VCaP (cell line): ENCODE measurements around the gene SHISA8.

Experiments used
- H3K27ac ChIP-seq: fragments of 450-650 bp; 2 replicates; pipeline ENCODE4 v1.5.1; 2017
- CTCF ChIP-seq: fragments of 450-650 bp; conservative IDR thresholded peaks from 2 replicates; pipeline ENCODE4 v1.5.1; 2017; ENCODE audit warnings: mild to moderate bottlenecking, moderate library complexity

The SHISA8 gene

GRCh38 chr22:41925783-41926460 lies 11.0 kb upstream of the SHISA8 start:
- H3K27ac ChIP-seq, result peak overlapping the region; percentile 10; the same call in 1 of the 2 replicates
- peak; percentile 96 for TF ChIP-seq CTCF

DNA sequence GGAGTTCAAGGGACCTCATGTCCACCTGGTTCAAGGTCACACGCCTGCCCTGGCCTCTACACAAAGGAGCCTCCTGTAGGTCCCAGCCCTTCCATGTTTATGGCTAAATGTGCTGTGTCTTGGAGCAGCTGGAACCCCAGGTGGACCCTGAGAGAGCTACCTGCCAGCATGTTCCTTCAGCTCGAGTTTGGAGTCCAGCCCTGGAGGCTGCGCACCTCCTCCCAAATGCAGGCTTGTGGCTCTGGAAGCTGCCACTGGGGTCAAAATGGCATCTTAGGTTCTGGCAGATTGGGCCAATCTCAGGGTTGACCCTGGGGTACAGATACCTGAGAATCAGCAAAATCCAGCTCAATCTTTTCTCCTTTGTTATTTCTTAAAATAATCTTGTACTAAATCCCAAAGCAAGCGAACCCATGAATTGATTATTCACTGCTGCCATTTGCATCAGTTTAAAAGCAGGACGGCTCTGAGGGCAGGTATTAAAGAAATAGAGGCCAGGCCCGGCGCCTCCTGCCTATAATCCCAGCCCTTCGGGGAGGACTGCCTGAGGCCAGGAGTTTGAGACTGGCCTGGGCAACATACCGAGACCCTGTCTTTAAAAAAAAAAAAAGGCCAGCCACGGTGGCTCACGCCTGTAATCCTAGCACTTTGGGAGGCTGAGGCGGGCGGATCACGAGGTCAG lies 8.9 kb upstream of the SHISA8 start:
- no peak overlapping the region for H3K27ac ChIP-seq
- TF ChIP-seq CTCF, result no peak

DNA sequence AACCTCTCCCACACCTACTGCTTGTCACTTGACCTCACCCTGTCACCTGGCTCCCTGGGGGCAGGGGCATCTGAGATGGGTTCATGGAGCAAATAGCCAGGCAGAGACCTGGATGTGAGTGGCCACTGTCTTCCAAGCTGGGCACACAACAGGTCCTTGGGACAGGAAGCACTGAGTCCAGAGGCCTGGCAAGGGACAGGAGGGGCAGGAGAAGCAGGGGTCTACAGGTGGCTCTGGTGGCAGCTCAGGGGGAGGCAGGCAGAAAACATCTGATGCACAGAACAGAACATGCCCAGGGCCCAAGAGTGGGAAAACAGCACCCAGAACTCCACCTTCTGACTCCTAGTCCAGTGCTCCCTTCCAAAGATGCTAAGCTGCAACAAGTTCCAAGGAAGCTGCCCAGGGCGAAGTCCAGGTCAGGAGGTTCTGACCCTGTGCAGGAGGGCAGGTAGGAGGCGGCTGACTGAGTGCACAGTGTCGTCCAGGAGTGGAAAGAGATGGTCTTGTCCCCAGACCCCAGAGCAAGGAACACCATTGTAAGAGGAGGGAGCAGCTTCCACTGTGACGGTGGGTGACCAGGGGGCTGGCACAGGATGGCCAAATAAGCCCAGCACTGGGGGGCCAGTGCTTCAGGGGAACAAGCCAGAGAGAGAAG lies 8.2 kb upstream of the SHISA8 start:
- no peak overlapping the region for H3K27ac ChIP-seq
- no peak for TF ChIP-seq CTCF

DNA sequence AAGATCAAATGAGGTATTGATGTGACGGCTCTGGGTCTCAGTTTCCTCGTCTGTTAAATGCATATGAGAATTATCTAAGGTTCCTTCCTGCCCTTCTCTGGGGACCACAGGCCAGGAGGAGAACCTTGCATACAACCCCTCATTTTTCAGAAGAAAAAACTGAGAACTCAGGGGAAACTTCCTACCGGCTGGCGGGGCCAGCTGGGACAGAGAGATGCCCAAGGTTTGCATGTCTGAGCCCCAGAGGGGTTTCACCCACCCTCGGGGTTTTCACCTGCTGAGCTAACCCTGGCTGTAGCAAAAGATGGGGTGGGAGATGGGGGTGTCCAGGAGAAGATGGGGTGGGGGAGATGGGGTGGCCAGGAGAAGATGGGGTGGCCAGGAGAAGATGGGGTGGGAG lies 7.5 kb upstream of the SHISA8 start:
- no peak for TF ChIP-seq CTCF
- no peak overlapping the region for H3K27ac ChIP-seq

DNA sequence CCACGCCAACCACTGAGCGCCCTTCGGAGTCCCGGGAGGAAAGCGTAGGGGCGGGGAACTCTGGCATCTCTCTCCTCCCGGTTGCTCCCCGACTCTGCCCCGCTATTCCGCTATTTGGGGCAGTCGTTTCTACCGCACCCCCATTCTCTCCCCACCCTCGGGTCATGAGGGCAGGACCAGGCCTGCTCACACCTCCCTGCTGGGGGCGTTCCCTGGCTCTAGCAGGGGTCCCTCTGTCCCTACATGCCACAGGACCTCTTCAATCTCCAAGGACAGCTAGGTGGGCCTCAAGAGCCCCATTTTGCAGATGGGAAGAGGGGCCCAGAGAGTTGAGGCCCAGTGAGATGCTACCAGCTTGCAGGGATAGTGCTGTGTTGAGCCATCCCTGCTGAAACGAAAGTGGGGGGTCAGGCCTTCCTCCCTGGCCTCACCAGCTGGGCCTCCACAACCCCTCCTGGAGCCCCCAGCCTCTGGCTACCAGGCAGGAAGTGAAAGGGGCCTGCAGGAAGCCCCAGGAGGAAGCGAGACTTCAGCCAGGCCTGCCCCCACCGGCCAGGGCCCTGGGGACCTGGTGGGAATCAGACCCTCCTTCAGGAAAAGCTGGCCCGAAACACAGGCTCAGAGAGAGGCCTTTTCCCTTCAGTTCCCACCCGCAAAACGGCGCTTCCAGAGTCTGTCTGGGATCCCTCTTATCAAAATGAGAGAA lies 5.5 kb upstream of the SHISA8 start:
- no peak for TF ChIP-seq CTCF
- no peak overlapping the region for H3K27ac ChIP-seq

- H3K27ac ChIP-seq, result no peak overlapping the region
- TF ChIP-seq CTCF, result no peak
These were observed 4.7 kb upstream of the SHISA8 start for GRCh38 chr22:41919357-41920224.
